WTC11 (cell line): ENCODE measurements around the gene ATP5F1D.

ENCODE experiments used
- ATF2 ChIP-seq: sonication (generic); formaldehyde crosslinking; IDR thresholded peaks from 2 replicates; pipeline ENCODE4 v1.8.1; 2022; ENCODE audit warnings: low read depth, missing genetic modification reagents, borderline replicate concordance
- CDX4 ChIP-seq: fragments of 250-450 bp; sonication (Bioruptor Pico); IDR thresholded peaks from 2 replicates; pipeline ENCODE4 v1.9.0; 2021; ENCODE audit warnings: moderate library complexity, mild to moderate bottlenecking, inconsistent platforms, borderline replicate concordance
- CTCF ChIP-seq: fragments of 200-600 bp; IDR thresholded peaks from 2 replicates; pipeline ENCODE4 v1.8.0; 2022; ENCODE audit warnings: antibody characterized with exemption
- GABPB1 ChIP-seq: sonication (generic); formaldehyde crosslinking; IDR thresholded peaks from 2 replicates; pipeline ENCODE4 v1.8.1; 2023; ENCODE audit warnings: mild to moderate bottlenecking, missing genetic modification reagents
- KAT7 ChIP-seq: sonication (generic); formaldehyde crosslinking; IDR thresholded peaks from 2 replicates; pipeline ENCODE4 v1.8.1; 2023; ENCODE audit warnings: missing genetic modification reagents, mild to moderate bottlenecking, borderline replicate concordance
- NR2C2 ChIP-seq: sonication (generic); formaldehyde crosslinking; IDR thresholded peaks from 2 replicates; pipeline ENCODE4 v1.8.0; 2022; ENCODE audit warnings: mild to moderate bottlenecking, missing genetic modification reagents
- RELA ChIP-seq: sonication (generic); formaldehyde crosslinking; IDR thresholded peaks from 2 replicates; pipeline ENCODE4 v1.8.1; 2022; ENCODE audit warnings: missing genetic modification reagents, mild to moderate bottlenecking, borderline replicate concordance
- USF1 ChIP-seq: sonication (generic); formaldehyde crosslinking; IDR thresholded peaks from 2 replicates; pipeline ENCODE4 v1.8.0; 2022; ENCODE audit warnings: mild to moderate bottlenecking, missing genetic modification reagents
- ZBTB21 ChIP-seq: sonication (generic); formaldehyde crosslinking; IDR thresholded peaks from 2 replicates; pipeline ENCODE4 v1.8.1; 2023; ENCODE audit warnings: mild to moderate bottlenecking, missing genetic modification reagents, borderline replicate concordance
- TF ChIP-seq, protein P1 (sequence below): sonication (generic); formaldehyde crosslinking; IDR thresholded peaks from 2 replicates; pipeline ENCODE4 v1.8.1; 2022; ENCODE audit warnings: low read depth, mild to moderate bottlenecking, moderate library complexity, missing genetic modification reagents, borderline replicate concordance
- TF ChIP-seq, protein P2 (sequence below): sonication (generic); formaldehyde crosslinking; IDR thresholded peaks from 2 replicates; pipeline ENCODE4 v1.8.1; 2023; ENCODE audit warnings: mild to moderate bottlenecking, missing genetic modification reagents

GRCh38 chr19:1245494-1246264 lies 4.1 kb downstream of the ATP5F1D start:
- TF ChIP-seq ATF2 (no peak), CTCF (no peak), RELA (CRISPR knock-in tag) (no peak), CDX4 (no peak), USF1 (CRISPR knock-in tag) (no peak), NR2C2 (CRISPR knock-in tag) (no peak), GABPB1 (CRISPR knock-in tag) (no peak), ZBTB21 (CRISPR knock-in tag) (no peak), KAT7 (CRISPR knock-in tag) (no peak)
- TF ChIP-seq, protein P1, sequence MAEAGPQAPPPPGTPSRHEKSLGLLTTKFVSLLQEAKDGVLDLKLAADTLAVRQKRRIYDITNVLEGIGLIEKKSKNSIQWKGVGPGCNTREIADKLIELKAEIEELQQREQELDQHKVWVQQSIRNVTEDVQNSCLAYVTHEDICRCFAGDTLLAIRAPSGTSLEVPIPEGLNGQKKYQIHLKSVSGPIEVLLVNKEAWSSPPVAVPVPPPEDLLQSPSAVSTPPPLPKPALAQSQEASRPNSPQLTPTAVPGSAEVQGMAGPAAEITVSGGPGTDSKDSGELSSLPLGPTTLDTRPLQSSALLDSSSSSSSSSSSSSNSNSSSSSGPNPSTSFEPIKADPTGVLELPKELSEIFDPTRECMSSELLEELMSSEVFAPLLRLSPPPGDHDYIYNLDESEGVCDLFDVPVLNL (CRISPR knock-in tag) = no peak
- TF ChIP-seq, protein P2, sequence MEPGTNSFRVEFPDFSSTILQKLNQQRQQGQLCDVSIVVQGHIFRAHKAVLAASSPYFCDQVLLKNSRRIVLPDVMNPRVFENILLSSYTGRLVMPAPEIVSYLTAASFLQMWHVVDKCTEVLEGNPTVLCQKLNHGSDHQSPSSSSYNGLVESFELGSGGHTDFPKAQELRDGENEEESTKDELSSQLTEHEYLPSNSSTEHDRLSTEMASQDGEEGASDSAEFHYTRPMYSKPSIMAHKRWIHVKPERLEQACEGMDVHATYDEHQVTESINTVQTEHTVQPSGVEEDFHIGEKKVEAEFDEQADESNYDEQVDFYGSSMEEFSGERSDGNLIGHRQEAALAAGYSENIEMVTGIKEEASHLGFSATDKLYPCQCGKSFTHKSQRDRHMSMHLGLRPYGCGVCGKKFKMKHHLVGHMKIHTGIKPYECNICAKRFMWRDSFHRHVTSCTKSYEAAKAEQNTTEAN = no peak
